Endometrial microvascular endothelial cells (primary cell): ENCODE measurements around the gene ZSCAN5B. TPM values are rescaled to one million over a fixed set of nuclear protein-coding genes. Genes with fewer than 3 reads are reported as not detected.
"Not testable (repeated sequence)": the region's sequence is repeated elsewhere in the genome, so short reads cannot be mapped to it uniquely, and the experiment has no call there.

Source experiments
- in situ Hi-C: cut with HindIII; loops from 2 replicates; pipeline ENCODE4 v1.10.0; 2017; ENCODE audit warnings: low sequenced_read_pairs, low pct_unique_long_range_greater_than_20kb; ENCODE audit errors: inconsistent ontology term
- total RNA-seq: library from RNA; depleted of rRNA; stranded (reverse); fragments of >200 nt; gene quantifications from one replicate; pipeline ENCODE4 v1.2.3, GENCODE V29; 2015; ENCODE audit errors: inconsistent ontology term

The ZSCAN5B gene
- total RNA-seq, 1 donor from 2014 or later = not detected

- in situ Hi-C loops = no loop called here
Observed at GRCh38 chr19:56177564-56178243, 19.9 kb downstream of the ZSCAN5B start.

GRCh38 chr19:56176881-56177280, 20.7 kb downstream of the ZSCAN5B start:
- in situ Hi-C loops = no loop called here

GRCh38 chr19:56176310-56176709, 21.3 kb downstream of the ZSCAN5B start:
- in situ Hi-C loops = not testable (repeated sequence)

- in situ Hi-C loops = not testable (repeated sequence)
Observed at GRCh38 chr19:56175861-56176307, 21.7 kb downstream of the ZSCAN5B start, which contains the start of gene GALP. GALP (plus strand) TSS chr19:56176008; CDS start chr19:56177109, 1,101 bp downstream.

GRCh38 chr19:56174550-56174949, 23.0 kb downstream of the ZSCAN5B start:
- in situ Hi-C loops = no loop called here

GRCh38 chr19:56174086-56174485, 23.5 kb downstream of the ZSCAN5B start:
- in situ Hi-C loops = no loop called here

GRCh38 chr19:56170261-56170660, 27.3 kb downstream of the ZSCAN5B start:
- in situ Hi-C loops = no loop called here

- in situ Hi-C loops = no loop called here
Observed at GRCh38 chr19:56167064-56167578, 30.5 kb downstream of the ZSCAN5B start.

- in situ Hi-C loops = no loop called here
Observed at GRCh38 chr19:56163097-56163496, 34.5 kb downstream of the ZSCAN5B start.

- in situ Hi-C loops = no loop called here
Observed at GRCh38 chr19:56162258-56162657, 35.3 kb downstream of the ZSCAN5B start.

- in situ Hi-C loops = no loop called here
Observed at GRCh38 chr19:56161534-56161933, 36.0 kb downstream of the ZSCAN5B start.

- in situ Hi-C loops = no loop called here
Observed at GRCh38 chr19:56159622-56160271, 37.8 kb downstream of the ZSCAN5B start.

GRCh38 chr19:56159009-56159559, 38.5 kb downstream of the ZSCAN5B start:
- in situ Hi-C loops = no loop called here

GRCh38 chr19:56158170-56158757, 39.3 kb downstream of the ZSCAN5B start:
- in situ Hi-C loops = no loop called here

- in situ Hi-C loops = no loop called here
Observed at GRCh38 chr19:56156768-56157167, 40.8 kb downstream of the ZSCAN5B start.

- in situ Hi-C loops = no loop called here
Observed at GRCh38 chr19:56155124-56155687, 42.4 kb downstream of the ZSCAN5B start.

GRCh38 chr19:56153507-56153906, 44.1 kb downstream of the ZSCAN5B start:
- in situ Hi-C loops = no loop called here

GRCh38 chr19:56152644-56153043, 44.9 kb downstream of the ZSCAN5B start:
- in situ Hi-C loops = no loop called here

GRCh38 chr19:56150358-56150757, 47.2 kb downstream of the ZSCAN5B start:
- in situ Hi-C loops = no loop called here
